Fibroblast of lung (primary cell): ENCODE results near the gene MTERF4.

ENCODE experiments used
- CTCF ChIP-seq, 2 donors: IDR thresholded peaks in 1 of 2; conservative IDR thresholded peaks in 1 of 2; 1 replicate in 1 of 2; 2 replicates in 1 of 2; pipeline ENCODE4 v1.5.1; 2011 to 2012; ENCODE audit warnings: low read length in 2 of 2, control low read depth in 1 of 2, inconsistent platforms in 1 of 2, low read depth in 1 of 2, mild to moderate bottlenecking in 1 of 2
- EZH2 ChIP-seq: IDR thresholded peaks from 2 replicates; pipeline ENCODE4 v1.5.1; 2012; ENCODE audit warnings: low read length, control low read depth, mild to moderate bottlenecking; ENCODE audit errors: missing control alignments

DNA sequence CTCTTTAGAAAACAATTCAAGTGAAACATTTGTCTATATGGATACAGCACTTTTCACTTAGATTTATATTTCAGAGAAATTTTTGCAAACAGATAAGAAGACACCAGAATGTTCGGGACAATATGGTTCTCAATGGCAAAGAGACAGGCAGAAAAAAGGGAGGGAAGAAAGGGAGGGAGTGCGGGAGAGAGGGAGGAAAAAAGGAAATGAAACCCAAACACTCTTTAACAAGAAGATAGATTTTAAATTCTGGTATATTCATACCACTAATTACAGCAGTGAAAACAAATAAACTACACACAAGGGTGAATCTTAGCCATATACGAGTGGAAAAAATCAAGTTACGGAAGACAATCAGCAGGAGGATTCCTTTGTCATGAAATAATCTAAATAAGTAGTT lies 44.2 kb upstream of the MTERF4 start:
- TF ChIP-seq CTCF (conservative IDR thresholded peaks at IDR 0.05 in 1 of 2, IDR thresholded peaks at IDR 0.05 in 1 of 2; ENCODE audit: low read depth in 1 of 2, low read length in 2 of 2) (no peak), EZH2 (no peak)
